GM18907 (cell line): ENCODE results near the gene ECEL1.
"Not testable (repeated sequence)": the region's sequence is repeated elsewhere in the genome, so short reads cannot be mapped to it uniquely, and the experiment has no call there.

Experiments used
- ATAC-seq: cut with Tn5 transposase; IDR thresholded peaks from one replicate; pipeline ENCODE4 v1.9.1; 2021; ENCODE audit warnings: mild to moderate bottlenecking, moderate library complexity; ENCODE audit not compliant: unreplicated experiment

ECEL1 gene

GRCh38 chr2:232460171-232460570 is 27.5 kb downstream of the ECEL1 start:
- ATAC-seq: no peak

GRCh38 chr2:232459419-232460035 is 28.1 kb downstream of the ECEL1 start:
- no peak for ATAC-seq

- ATAC-seq: no peak
Measured at GRCh38 chr2:232458661-232459418, 28.8 kb downstream of the ECEL1 start.

GRCh38 chr2:232458051-232458660 is 29.5 kb downstream of the ECEL1 start:
- no peak for ATAC-seq

GRCh38 chr2:232457121-232458011 is 30.3 kb downstream of the ECEL1 start:
- ATAC-seq: no peak

GRCh38 chr2:232456296-232457120 is 31.1 kb downstream of the ECEL1 start:
- no peak for ATAC-seq

GRCh38 chr2:232455426-232456255 is 32.0 kb downstream of the ECEL1 start, which contains the start of gene ALPI:
Gene ALPI, plus strand, starts transcription at chr2:232456153. Its CDS starts 47 bp downstream, at chr2:232456200.
- ATAC-seq: no peak

- ATAC-seq: no peak
Measured at GRCh38 chr2:232454630-232455029, 33.0 kb downstream of the ECEL1 start.

GRCh38 chr2:232451645-232452044 is 36.0 kb downstream of the ECEL1 start:
- not testable (repeated sequence) for ATAC-seq

GRCh38 chr2:232449964-232450363 is 37.7 kb downstream of the ECEL1 start:
- no peak for ATAC-seq

- no peak for ATAC-seq
Measured at GRCh38 chr2:232448304-232448690, 39.3 kb downstream of the ECEL1 start.

- ATAC-seq: no peak
Measured at GRCh38 chr2:232447638-232448303, 39.9 kb downstream of the ECEL1 start.

GRCh38 chr2:232447091-232447620 is 40.5 kb downstream of the ECEL1 start:
- no peak for ATAC-seq

GRCh38 chr2:232446266-232446777 is 41.3 kb downstream of the ECEL1 start:
- ATAC-seq: not testable (repeated sequence)

GRCh38 chr2:232445149-232445885 is 42.3 kb downstream of the ECEL1 start:
- ATAC-seq: not testable (repeated sequence)

GRCh38 chr2:232444409-232445148 is 43.1 kb downstream of the ECEL1 start:
- peak; percentile 42 for ATAC-seq
